ENCODE data around the gene KIF12. TPM values are rescaled to one million over a fixed set of nuclear protein-coding genes. Genes with fewer than 3 reads are reported as not detected.

KIF12 gene
- total and polyA plus RNA-seq, 2 experiments from 2014 or later, result 4.2 to 4.3 TPM

GRCh38 chr9:114069476-114070187, 29.5 kb downstream of the KIF12 start:
- H3K4me3 ChIP-seq, result no peak overlapping the region
- H3K27me3 Mint-ChIP-seq (ENCODE audit: insufficient read depth, low read depth, poor library complexity), result no peaks in the 10 kb centered on the region

More at GRCh38 chr9:114069476-114070187, 29.5 kb downstream of the KIF12 start:
- no peaks in the 10 kb centered on the region for H3K27me3 ChIP-seq (ENCODE audit: insufficient read depth)
- TF ChIP-seq JUNB (IDR thresholded peaks at IDR 0.05; ENCODE audit: unreplicated experiment) (no peak), STAT1 (IDR thresholded peaks at IDR 0.05; ENCODE audit: unreplicated experiment) (no peak), ZNF114 (CRISPR knock-in tag; IDR thresholded peaks at IDR 0.05) (no peak), CREB1 (CRISPR knock-in tag; IDR thresholded peaks at IDR 0.05; ENCODE audit: low read depth) (no peak), ZNF462 (CRISPR knock-in tag; IDR thresholded peaks at IDR 0.05) (no peak), POLR2AphosphoS5 (IDR thresholded peaks at IDR 0.05; ENCODE audit: low read depth) (no peak), REST (IDR thresholded peaks at IDR 0.05; ENCODE audit: unreplicated experiment) (no peak), EZH2phosphoT487 (IDR thresholded peaks at IDR 0.05; ENCODE audit: unreplicated experiment) (no peak), NANOG (IDR thresholded peaks at IDR 0.05; ENCODE audit: borderline replicate concordance) (no peak), ZNF331 (CRISPR knock-in tag; IDR thresholded peaks at IDR 0.05; ENCODE audit: low read depth) (no peak), EZH2 (IDR thresholded peaks at IDR 0.05; ENCODE audit: low read depth, unreplicated experiment) (no peak), CTCF (conservative IDR thresholded peaks at IDR 0.05; ENCODE audit: low read depth in 2 of 2) (no peak)
- TF ChIP-seq, protein P1, sequence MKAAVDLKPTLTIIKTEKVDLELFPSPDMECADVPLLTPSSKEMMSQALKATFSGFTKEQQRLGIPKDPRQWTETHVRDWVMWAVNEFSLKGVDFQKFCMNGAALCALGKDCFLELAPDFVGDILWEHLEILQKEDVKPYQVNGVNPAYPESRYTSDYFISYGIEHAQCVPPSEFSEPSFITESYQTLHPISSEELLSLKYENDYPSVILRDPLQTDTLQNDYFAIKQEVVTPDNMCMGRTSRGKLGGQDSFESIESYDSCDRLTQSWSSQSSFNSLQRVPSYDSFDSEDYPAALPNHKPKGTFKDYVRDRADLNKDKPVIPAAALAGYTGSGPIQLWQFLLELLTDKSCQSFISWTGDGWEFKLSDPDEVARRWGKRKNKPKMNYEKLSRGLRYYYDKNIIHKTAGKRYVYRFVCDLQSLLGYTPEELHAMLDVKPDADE (IDR thresholded peaks at IDR 0.05), result no peak
- no peak overlapping the region for H3K27ac ChIP-seq (ENCODE audit: low read depth)
- Mint-ChIP-seq H3K4me1 (no peaks in the 10 kb centered on the region), H3K36me3 (ENCODE audit: low read depth) (no peaks in the 10 kb centered on the region), H3K9me3 (no peaks in the 10 kb centered on the region), H3K4me3 (no peak overlapping the region), H3K27ac (no peak overlapping the region)
- peaks cover 8% of the 10 kb centered on the region; the same call in 1 of the 2 replicates for H3K9me2 ChIP-seq (ENCODE audit: insufficient read depth)
- H2AFZ ChIP-seq, result no peak overlapping the region
- H3F3A ChIP-seq (replicated peaks; ENCODE audit: low read depth), result no peaks in the 10 kb centered on the region
- no peaks in the 10 kb centered on the region for H3K4me1 ChIP-seq (ENCODE audit: insufficient read depth)
- H3K4me2 ChIP-seq, result no peak overlapping the region
- ATAC-seq, result no peak
- H3K79me2 ChIP-seq (replicated peaks; ENCODE audit: insufficient read depth), result no peaks in the 10 kb centered on the region
- H4K20me1 ChIP-seq (replicated peaks; ENCODE audit: insufficient read depth), result no peaks in the 10 kb centered on the region
- DNase-seq (ENCODE audit: low spot score), result no peak
- H3K36me3 ChIP-seq (ENCODE audit: insufficient read depth), result no peaks in the 10 kb centered on the region
